Suprapubic skin (tissue), 4 donors: ENCODE measurements around the gene SMOC2. TPM values are rescaled to one million over a fixed set of nuclear protein-coding genes. Genes with fewer than 3 reads are reported as not detected.

Source experiments
- DNase-seq, 2 donors: peaks; one replicate each; pipeline ENCODE4 v3.0.0-alpha.2; 2019; ENCODE audit warnings: low spot score in 2 of 2
- H3K27ac ChIP-seq: fragments of 200-600 bp; sonication (generic); one replicate; pipeline ENCODE4 v1.5.1; 2019
- H3K27me3 ChIP-seq: fragments of 200-600 bp; sonication (generic); one replicate; pipeline ENCODE4 v1.5.1; 2019
- H3K36me3 ChIP-seq: fragments of 200-600 bp; sonication (generic); one replicate; pipeline ENCODE4 v1.5.1; 2019
- H3K4me1 ChIP-seq: fragments of 200-600 bp; sonication (generic); one replicate; pipeline ENCODE4 v1.5.1; 2019
- H3K4me3 ChIP-seq: fragments of 200-600 bp; sonication (generic); one replicate; pipeline ENCODE4 v1.5.1; 2019; ENCODE audit warnings: mild to moderate bottlenecking
- H3K9me3 ChIP-seq: fragments of 200-600 bp; sonication (generic); one replicate; pipeline ENCODE4 v1.5.1; 2019
- CTCF ChIP-seq, 2 donors: fragments of 200-600 bp in 1 of 2; fragments of 450-650 bp in 1 of 2; sonication (generic) in 1 of 2; IDR thresholded peaks; one replicate each; pipeline ENCODE4 v1.5.1; 2016 to 2019; ENCODE audit warnings: antibody characterized with exemption in 2 of 2, mild to moderate bottlenecking in 1 of 2, moderate library complexity in 1 of 2
- EP300 ChIP-seq: sonication (generic); formaldehyde crosslinking; IDR thresholded peaks from one replicate; pipeline ENCODE4 v1.6.1; 2017; ENCODE audit warnings: antibody characterized with exemption
- POLR2A ChIP-seq, 2 donors: fragments of 450-650 bp; IDR thresholded peaks; one replicate each; pipeline ENCODE4 v1.6.1; 2017; ENCODE audit warnings: antibody characterized with exemption in 2 of 2, mild to moderate bottlenecking in 2 of 2, moderate library complexity in 2 of 2
- POLR2AphosphoS5 ChIP-seq, 3 donors: sonication (generic); formaldehyde crosslinking; IDR thresholded peaks; one replicate each; pipeline ENCODE4 v1.6.1; 2017; ENCODE audit warnings: antibody characterized with exemption in 3 of 3
- WGBS: methylation state at CpG from one replicate; pipeline ENCODE4 v1.1.5; 2018; 5-methylcytosine and 5-hydroxymethylcytosine counted together
- total RNA-seq, 4 donors: library from RNA; depleted of rRNA; stranded (reverse); fragments of >200 nt; gene quantifications; one replicate each; pipeline ENCODE4 v1.1.0, GENCODE V29; 2016

Gene SMOC2, protein sequence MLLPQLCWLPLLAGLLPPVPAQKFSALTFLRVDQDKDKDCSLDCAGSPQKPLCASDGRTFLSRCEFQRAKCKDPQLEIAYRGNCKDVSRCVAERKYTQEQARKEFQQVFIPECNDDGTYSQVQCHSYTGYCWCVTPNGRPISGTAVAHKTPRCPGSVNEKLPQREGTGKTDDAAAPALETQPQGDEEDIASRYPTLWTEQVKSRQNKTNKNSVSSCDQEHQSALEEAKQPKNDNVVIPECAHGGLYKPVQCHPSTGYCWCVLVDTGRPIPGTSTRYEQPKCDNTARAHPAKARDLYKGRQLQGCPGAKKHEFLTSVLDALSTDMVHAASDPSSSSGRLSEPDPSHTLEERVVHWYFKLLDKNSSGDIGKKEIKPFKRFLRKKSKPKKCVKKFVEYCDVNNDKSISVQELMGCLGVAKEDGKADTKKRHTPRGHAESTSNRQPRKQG
- 10 to 100 TPM; 16.2 to 22.9 (median 18.8) TPM for total RNA-seq

DNA sequence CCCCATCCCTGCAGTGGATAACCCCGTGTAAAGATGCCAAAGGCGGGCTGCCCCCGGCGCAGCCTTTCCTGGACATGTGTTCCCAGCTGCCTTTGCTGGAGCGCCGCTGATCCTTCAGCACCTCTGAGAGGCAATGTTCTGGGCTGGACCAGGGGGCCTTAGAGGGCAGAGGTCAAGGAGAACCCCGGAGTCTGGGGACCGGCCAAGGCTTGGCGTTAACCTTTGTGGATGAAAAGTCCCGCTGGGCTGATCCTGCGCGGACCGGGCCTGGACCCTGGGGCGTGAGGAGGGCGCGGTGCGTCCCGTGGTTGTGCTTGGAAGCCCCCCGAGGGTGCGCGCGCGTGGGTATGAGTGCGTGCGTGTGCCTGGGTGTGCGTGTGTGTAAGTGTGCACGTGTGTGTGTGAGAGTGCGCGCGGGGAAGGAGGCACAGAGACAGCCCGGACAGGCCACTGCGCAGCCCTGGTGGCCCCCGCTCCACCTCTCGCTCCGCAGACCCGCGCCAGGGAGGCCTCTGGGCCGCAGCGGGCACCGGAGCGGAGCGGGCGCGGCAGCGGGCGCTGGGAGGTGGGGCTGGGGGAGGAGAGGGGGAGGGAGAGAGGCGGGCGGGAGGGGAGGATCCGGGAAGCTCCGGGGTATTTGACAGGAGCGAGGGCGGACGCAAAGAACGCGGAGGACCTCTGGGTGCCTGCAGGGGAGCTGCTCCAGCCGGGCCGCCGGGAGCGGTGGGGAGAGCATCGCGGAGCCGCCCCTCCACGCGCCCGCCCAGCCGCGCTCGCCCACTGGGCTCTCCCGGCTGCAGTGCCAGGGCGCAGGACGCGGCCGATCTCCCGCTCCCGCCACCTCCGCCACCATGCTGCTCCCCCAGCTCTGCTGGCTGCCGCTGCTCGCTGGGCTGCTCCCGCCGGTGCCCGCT lies at the start of gene SMOC2:
TSS of gene SMOC2 (plus strand) at position 665 of the 914 bp plus-strand sequence. CDS start at position 852, 187 bp downstream.
- 3% methylated on average over 35 of the region's 81 CpGs for WGBS
- H3K27ac ChIP-seq: peak within 1 kb of the TSS; percentile 23
- H3K4me1 ChIP-seq: peaks cover 22% of the 10 kb centered on the region
- no peaks in the 10 kb centered on the region for H3K9me3 ChIP-seq
- no peak for DNase-seq
- H3K4me3 ChIP-seq: peak within 1 kb of the TSS; percentile 64
- H3K36me3 ChIP-seq: no peaks in the 10 kb centered on the region
- H3K27me3 ChIP-seq: peaks cover 41% of the 10 kb centered on the region
- no peak for TF ChIP-seq CTCF (IDR thresholded peaks at IDR 0.05)
- TF ChIP-seq POLR2AphosphoS5 (IDR thresholded peaks at IDR 0.05): no peak
- TF ChIP-seq EP300: no peak
- TF ChIP-seq POLR2A (IDR thresholded peaks at IDR 0.05): no peak

DNA sequence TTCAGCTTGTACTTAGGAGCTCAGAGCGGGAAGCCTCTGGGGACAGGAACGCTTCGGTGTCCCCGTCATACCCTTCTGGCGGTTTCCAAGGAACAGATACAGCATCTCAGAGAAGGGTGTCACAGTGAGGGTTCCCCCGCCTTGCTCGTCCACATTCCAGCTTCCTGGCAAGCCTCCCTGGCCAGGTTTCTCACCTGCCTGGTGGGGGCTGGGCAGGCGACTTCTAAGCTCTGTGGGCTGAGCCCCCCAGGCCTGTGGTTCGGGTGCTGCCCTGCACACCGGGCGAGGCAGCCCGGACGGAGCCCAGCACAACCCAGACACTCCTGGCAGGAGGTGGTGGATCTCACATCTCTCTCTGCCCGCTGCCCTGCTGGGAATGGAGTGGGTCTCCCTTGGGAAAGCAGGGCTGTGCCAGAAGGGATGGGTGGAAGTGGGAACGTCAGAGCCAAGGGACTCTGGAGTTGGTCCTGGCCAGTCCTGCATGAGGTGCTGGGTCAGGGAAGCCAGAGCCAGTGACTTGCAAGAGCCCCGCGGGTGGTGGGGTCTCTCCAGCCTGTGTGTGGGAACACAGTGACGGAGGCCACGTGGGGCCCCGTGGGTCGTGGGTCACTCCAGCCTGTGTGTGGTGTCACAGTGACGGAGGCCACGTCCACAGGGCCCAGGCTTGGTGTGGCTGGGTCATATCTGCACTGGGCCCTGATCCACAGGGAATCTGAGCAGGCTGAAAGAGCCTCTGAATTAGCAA lies 47.7 kb upstream of the SMOC2 start:
- Histone ChIP-seq H3K27ac (no peak overlapping the region), H3K36me3 (no peaks in the 10 kb centered on the region), H3K4me1 (no peaks in the 10 kb centered on the region), H3K27me3 (peaks cover 9% of the 10 kb centered on the region), H3K9me3 (no peaks in the 10 kb centered on the region), H3K4me3 (no peak overlapping the region)
- WGBS: 49% methylated on average over 12 of the region's 23 CpGs
- no peak for TF ChIP-seq CTCF (IDR thresholded peaks at IDR 0.05)
- DNase-seq: no peak

DNA sequence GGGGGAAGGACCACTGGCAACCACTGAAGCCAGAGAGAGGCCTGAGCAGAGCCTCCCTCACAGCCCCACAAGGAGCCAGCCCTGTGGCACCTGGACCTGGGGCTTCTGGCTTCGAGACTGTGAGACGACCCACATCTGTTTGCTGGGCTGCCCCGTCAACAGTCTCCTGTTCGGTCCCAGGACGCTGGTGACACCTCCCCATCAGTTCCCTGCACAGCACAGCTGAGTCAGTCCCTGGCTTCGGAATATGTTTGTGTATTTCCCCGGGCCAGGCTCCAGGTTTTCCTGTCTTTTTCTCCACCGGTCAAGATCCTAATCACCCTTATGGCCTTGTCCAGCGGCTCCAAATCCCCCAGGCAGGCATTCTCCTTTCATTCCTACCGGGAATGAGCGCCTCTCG lies 46.4 kb upstream of the SMOC2 start:
- TF ChIP-seq CTCF (IDR thresholded peaks at IDR 0.05): no peak
- TF ChIP-seq POLR2AphosphoS5 (IDR thresholded peaks at IDR 0.05): no peak
- TF ChIP-seq POLR2A (IDR thresholded peaks at IDR 0.05): no peak
- no peak for TF ChIP-seq EP300
- no peak for DNase-seq
- 84% methylated on average over 12 of the region's 12 CpGs for WGBS
- H3K4me1 ChIP-seq: no peaks in the 10 kb centered on the region
- no peaks in the 10 kb centered on the region for H3K36me3 ChIP-seq
- H3K9me3 ChIP-seq: no peaks in the 10 kb centered on the region
- H3K27me3 ChIP-seq: peaks cover 9% of the 10 kb centered on the region
- H3K4me3 ChIP-seq: no peak overlapping the region
- no peak overlapping the region for H3K27ac ChIP-seq

- 81% methylated on average over 12 of the region's 12 CpGs for WGBS
- Histone ChIP-seq H3K9me3 (no peaks in the 10 kb centered on the region), H3K4me3 (no peak overlapping the region), H3K27me3 (peaks cover under 1% of the 10 kb centered on the region), H3K27ac (no peak overlapping the region), H3K36me3 (no peaks in the 10 kb centered on the region), H3K4me1 (no peaks in the 10 kb centered on the region)
- DNase-seq: no peak
- TF ChIP-seq EP300 (no peak), POLR2A (IDR thresholded peaks at IDR 0.05) (no peak), POLR2AphosphoS5 (IDR thresholded peaks at IDR 0.05) (no peak), CTCF (IDR thresholded peaks at IDR 0.05) (no peak)
These were observed 45.0 kb upstream of the SMOC2 start for GRCh38 chr6:168395983-168396382.
